ENCODE results near the gene SMPD2.

The SMPD2 gene

DNA sequence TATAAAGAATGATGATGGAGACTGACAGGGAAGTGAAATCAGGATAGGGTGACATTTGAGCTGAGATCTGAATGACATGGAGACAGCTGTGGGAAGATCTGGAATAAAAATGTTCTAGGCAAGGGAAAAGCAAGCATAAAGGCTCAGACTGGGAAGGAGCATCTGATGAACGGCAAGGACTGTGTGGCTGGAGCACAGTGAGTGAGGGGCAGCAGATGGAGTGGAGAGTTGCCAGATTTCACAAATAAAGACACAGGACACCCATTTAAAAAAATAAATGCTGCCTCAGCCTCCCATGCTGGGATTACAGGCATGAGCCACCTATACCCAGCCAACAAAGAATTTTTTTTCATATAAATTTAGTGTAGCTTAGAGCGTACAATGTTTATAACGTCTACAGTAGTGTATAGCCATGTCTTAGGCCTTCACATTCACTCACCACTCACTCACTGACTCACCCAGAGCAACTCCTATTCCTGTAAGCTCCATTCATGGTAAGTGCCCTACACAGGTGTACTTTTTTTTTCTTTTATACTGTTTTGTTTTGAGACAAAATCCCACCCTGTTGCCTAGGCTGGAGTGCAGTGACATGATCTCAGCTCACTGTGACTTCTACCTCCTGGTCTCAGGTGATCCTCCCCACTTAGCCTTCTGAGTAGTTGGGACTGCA is 44.9 kb downstream of the SMPD2 start:
- no peak for DNase-seq (ENCODE audit: low read depth)

DNA sequence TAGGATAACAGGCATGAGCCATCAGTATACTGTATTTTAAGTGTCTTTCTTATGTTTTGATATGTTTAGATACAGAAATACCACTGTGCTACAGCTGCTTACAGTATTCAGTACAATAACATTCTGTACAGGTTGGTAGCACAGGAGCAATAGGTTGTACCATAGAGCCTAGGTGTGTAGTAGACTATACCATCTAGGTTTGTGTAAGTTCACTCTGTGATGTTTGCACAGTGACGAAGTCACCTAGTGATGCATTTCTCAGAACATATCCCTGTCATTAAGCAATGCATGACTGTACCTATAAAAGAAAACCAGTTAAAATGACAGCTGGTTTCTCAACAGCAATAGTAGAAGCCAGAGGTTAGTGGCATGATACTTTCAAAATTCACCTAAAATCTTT is 45.5 kb downstream of the SMPD2 start:
- DNase-seq (ENCODE audit: low read depth), result no peak

DNA sequence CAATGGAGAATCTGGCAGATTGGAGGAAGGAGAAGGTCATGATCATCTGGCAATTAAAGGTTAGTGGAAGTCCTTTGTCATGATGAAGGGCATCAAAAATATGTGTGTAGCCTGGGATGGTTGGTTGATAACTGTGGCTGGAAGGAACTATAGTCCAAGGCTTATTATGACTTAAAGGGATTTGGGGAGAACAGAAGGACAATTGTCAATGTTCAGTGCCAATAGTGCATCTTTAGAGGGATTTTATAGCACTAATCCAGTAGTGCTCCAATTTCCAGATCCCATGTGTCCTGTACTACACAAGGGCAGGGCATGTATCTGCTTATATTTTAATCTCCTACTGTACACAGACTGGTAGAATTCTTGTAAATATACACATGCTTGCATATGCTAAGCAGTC is 47.5 kb downstream of the SMPD2 start:
- DNase-seq (ENCODE audit: low read depth), result no peak

DNA sequence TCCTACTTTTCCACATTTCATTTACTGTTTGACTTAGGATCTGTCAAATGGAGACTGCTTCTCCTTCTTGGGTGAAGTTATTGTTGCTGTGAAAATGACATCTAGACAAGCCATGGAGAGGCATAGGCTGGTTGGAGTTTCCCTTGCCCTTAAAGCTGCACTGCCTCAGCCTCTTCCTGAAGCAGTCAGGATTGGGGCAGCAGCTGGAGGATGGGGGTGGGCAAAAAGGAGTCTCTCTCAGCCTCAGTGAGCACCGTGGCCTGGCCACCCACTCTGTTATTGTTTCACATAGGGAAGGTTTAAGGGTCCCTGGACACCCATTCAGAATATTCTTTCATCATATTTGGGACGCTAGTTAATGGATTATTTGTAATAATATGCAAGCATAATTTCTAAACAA is 50.2 kb downstream of the SMPD2 start:
- DNase-seq (ENCODE audit: low read depth), result no peak

DNA sequence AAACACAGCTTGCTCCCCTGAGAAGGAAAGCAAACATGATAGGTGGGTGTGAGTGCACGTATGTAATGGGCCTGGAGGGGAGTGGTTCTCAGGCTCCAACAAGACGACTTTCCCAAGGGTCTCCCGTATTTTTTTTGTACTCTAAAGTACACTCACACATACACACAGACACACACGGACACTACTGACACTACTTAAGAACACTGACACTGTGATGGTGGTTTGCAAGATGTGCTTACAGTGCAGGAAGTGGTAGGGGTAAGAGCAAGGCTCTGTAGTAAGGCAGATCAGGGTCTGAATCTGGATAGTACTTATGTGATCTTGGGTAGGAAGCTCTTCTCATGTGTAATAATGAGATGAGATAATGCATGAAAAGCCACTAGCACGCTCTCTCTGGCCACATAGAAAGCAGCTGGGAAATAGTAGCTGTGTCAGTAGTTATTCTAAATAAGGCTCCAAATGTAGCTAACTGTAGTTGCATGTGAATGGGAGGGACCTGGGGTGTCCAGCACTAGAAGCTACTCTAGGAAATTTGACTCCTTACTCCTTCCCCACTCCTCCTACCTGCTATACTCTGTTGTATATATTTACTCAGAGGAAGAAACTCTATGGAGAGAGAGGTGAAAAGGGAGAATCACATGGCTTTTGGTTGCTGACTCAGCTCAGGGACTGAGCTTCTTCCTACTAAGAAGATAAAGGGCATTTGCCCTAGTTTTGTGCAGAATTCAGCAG is 50.8 kb downstream of the SMPD2 start:
- DNase-seq (ENCODE audit: low read depth), result no peak

Data from stimulated activated CD8-positive, alpha-beta memory T cell treated with anti-CD3 and anti-CD28 coated beads, Interleukin-4, amount 100 ng/mL, for 24 hours (primary cell).